CD14-positive monocyte (primary cell): ENCODE results near the gene IFNA14. TPM values are rescaled to one million over a fixed set of nuclear protein-coding genes. Genes with fewer than 3 reads are reported as not detected.
"Not testable (repeated sequence)": the region's sequence is repeated elsewhere in the genome, so short reads cannot be mapped to it uniquely, and the experiment has no call there.

Source experiments
- DNase-seq, 3 donors: peaks; one replicate each; pipeline ENCODE4 v3.0.0-alpha.2; 2011 to 2022
- H2AFZ ChIP-seq: 2 replicates; pipeline ENCODE4 v1.6.0; 2012; ENCODE audit warnings: mild to moderate bottlenecking, low read depth, low read length, inconsistent platforms; ENCODE audit not compliant: insufficient read depth, poor library complexity, severe bottlenecking
- H3K27ac ChIP-seq, 2 donors: 1 replicate in 1 of 2; 2 replicates in 1 of 2; pipeline ENCODE4 v1.5.1; 2012 to 2013; ENCODE audit warnings: low read length in 2 of 2, control low read depth in 1 of 2, inconsistent platforms in 1 of 2, low read depth in 1 of 2, mild to moderate bottlenecking in 1 of 2
- H3K27me3 ChIP-seq, 2 donors: one replicate each; pipeline versions ENCODE4 v1.6.0 to v1.6.1; 2011 to 2013; ENCODE audit warnings: low read length in 2 of 2; ENCODE audit not compliant: control insufficient read depth in 2 of 2, insufficient read depth in 2 of 2
- H3K36me3 ChIP-seq, 2 donors: replicated peaks in 1 of 2; 1 replicate in 1 of 2; 2 replicates in 1 of 2; pipeline versions ENCODE4 v1.5.1 to v1.6.1; 2012 to 2013; ENCODE audit warnings: low read length in 2 of 2, control low read depth in 1 of 2, inconsistent platforms in 1 of 2, mild to moderate bottlenecking in 1 of 2; ENCODE audit not compliant: insufficient read depth in 2 of 2, control insufficient read depth in 1 of 2
- H3K4me1 ChIP-seq, 2 donors: 1 replicate in 1 of 2; 2 replicates in 1 of 2; pipeline versions ENCODE4 v1.5.1 to v1.6.1; 2012 to 2013; ENCODE audit warnings: low read length in 2 of 2, control low read depth in 1 of 2, inconsistent platforms in 1 of 2, mild to moderate bottlenecking in 1 of 2, moderate library complexity in 1 of 2; ENCODE audit not compliant: insufficient read depth in 2 of 2, control insufficient read depth in 1 of 2
- H3K4me2 ChIP-seq: replicated peaks from 2 replicates; pipeline ENCODE3; 2012; ENCODE audit warnings: low read length, moderate library complexity, mild to moderate bottlenecking; ENCODE audit not compliant: poor library complexity, severe bottlenecking; ENCODE audit errors: extremely low read depth
- H3K4me3 ChIP-seq, 3 experiments: fragments of 200-600 bp in 1 of 3; sonication (generic) in 1 of 3; replicated peaks in 1 of 3; 1 replicate in 2 of 3; 2 replicates in 1 of 3; pipeline ENCODE4 v1.5.1; 2011 to 2013; ENCODE audit warnings: low read length in 3 of 3, mild to moderate bottlenecking in 3 of 3, control low read depth in 2 of 3, low read depth in 2 of 3, inconsistent platforms in 1 of 3, moderate library complexity in 1 of 3
- H3K79me2 ChIP-seq: 2 replicates; pipeline ENCODE4 v1.6.0; 2012; ENCODE audit warnings: mild to moderate bottlenecking, control low read depth, inconsistent platforms, low read length, moderate library complexity; ENCODE audit not compliant: insufficient read depth
- H3K9ac ChIP-seq: 2 replicates; pipeline ENCODE4 v1.6.0; 2017; ENCODE audit warnings: low read length, mild to moderate bottlenecking; ENCODE audit not compliant: insufficient read depth, poor library complexity, severe bottlenecking
- H3K9me3 ChIP-seq, 2 donors: replicated peaks in 1 of 2; 1 replicate in 1 of 2; 2 replicates in 1 of 2; pipeline versions ENCODE4 v1.5.1 to v1.6.1; 2012 to 2013; ENCODE audit warnings: low read length in 2 of 2, control low read depth in 1 of 2; ENCODE audit not compliant: control insufficient read depth in 1 of 2, insufficient read depth in 1 of 2
- H4K20me1 ChIP-seq: 2 replicates; pipeline ENCODE4 v1.6.0; 2012; ENCODE audit warnings: mild to moderate bottlenecking, low read length, control low read depth, moderate library complexity; ENCODE audit not compliant: insufficient read depth
- H3K27ac Mint-ChIP-seq, 7 donors: one replicate each; pipeline ENCODE4 v1.8.0; 2020; ENCODE audit warnings: mild to moderate bottlenecking in 7 of 7, mixed read lengths in 7 of 7, moderate library complexity in 6 of 7, inconsistent platforms in 2 of 7
- H3K27me3 Mint-ChIP-seq, 3 donors: one replicate each; pipeline ENCODE4 v1.8.0; 2021 to 2022; ENCODE audit warnings: low read depth in 3 of 3, mild to moderate bottlenecking in 3 of 3, mixed read lengths in 3 of 3, moderate library complexity in 3 of 3, inconsistent platforms in 1 of 3
- H3K36me3 Mint-ChIP-seq, 2 donors: one replicate each; pipeline ENCODE4 v1.8.0; 2020; ENCODE audit warnings: mixed read lengths in 2 of 2, inconsistent platforms in 1 of 2, mild to moderate bottlenecking in 1 of 2
- H3K4me1 Mint-ChIP-seq: one replicate; pipeline ENCODE4 v1.8.0; 2020; ENCODE audit warnings: mild to moderate bottlenecking, mixed read lengths
- H3K4me3 Mint-ChIP-seq, 2 donors: one replicate each; pipeline ENCODE4 v1.8.0; 2020; ENCODE audit warnings: mild to moderate bottlenecking in 2 of 2, mixed read lengths in 2 of 2, moderate library complexity in 1 of 2
- H3K9me3 Mint-ChIP-seq, 7 donors: one replicate each; pipeline ENCODE4 v1.8.0; 2020 to 2022; ENCODE audit warnings: mixed read lengths in 7 of 7, mild to moderate bottlenecking in 6 of 7, moderate library complexity in 6 of 7, inconsistent platforms in 2 of 7
- WGBS: methylation state at CpG from one replicate; pipeline ENCODE4 v1.1.5; 2013; ENCODE audit warnings: missing lambda C conversion rate; ENCODE audit not compliant: insufficient coverage; 5-methylcytosine and 5-hydroxymethylcytosine counted together
- intact Hi-C, 2 donors: fragments of 100-400 bp; cut with micrococcal nuclease; formaldehyde crosslinking; loops; one replicate each; pipeline versions ENCODE4 v1.15.0 to v1.15.1; 2023
- polyA plus RNA-seq, 3 donors: library from polyadenylated mRNA; depleted of rRNA in 1 of 3; unstranded in 2 of 3; stranded (reverse) in 1 of 3; fragments of 300-500 nt in 2 of 3; fragments of >200 nt in 1 of 3; fragmentation: Illumina TruSeq in 2 of 3; gene quantifications; 1 replicate in 2 of 3; 2 replicates in 1 of 3; pipeline ENCODE4 v1.2.3, GENCODE V29; 2012 to 2021
- TF ChIP-seq, protein P1 (sequence below): fragments of 200-600 bp; IDR thresholded peaks from one replicate; pipeline ENCODE4 v1.8.0; 2022; ENCODE audit warnings: antibody characterized with exemption, mild to moderate bottlenecking

The IFNA14 gene
- polyA plus RNA-seq, 3 donors, result not detected

DNA sequence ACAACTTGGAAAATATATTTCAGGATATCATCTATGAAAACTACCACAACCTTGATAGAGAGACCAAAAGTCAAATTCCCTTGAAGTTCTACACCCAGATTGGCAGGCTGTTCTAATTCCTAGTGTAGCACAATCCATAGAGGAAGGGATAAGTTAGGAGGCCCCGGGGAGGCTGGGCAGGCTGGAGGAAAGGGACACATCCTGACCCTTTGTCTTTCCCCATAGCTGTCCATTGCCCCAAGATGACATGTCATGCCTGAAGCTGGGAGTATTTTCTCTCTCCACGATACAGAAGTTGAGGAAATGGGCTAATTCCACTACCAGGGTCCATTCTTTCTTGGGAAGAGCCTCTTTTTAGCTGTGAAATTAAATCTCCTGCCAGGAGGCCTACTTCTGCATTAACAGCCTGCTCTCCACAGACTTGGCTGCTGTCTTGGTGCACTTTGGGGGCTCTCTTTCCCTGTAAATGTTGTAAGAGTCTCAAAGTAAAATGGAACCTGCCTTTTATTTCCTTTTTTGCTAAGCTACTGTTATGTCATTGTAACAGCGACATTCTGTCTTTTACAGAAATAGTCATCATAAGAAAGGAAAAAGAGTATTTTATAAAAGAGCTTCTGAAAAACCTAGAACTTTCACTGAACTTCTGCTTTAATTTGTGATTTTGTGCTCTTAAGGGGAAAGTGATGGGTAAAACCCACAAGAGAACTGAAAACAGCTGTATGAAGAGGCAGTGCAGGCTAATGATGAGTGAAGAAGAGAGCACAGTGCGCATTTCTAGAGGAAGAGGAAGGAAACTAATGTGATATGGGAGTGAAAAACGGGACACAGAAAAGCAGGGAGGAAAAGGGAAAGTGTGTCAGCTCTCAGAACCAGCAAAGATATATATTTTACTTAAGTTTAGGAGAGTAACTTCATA lies 26.1 kb downstream of the IFNA14 start:
- H3K4me1 ChIP-seq, H3K9me3 Mint-ChIP-seq, H3K4me3 ChIP-seq, H2AFZ ChIP-seq, intact Hi-C loops, H3K9me3 ChIP-seq, H3K79me2 ChIP-seq, H3K27me3 ChIP-seq, H3K4me2 ChIP-seq, H3K27me3 Mint-ChIP-seq, H3K27ac ChIP-seq, H3K36me3 ChIP-seq, H4K20me1 ChIP-seq, H3K36me3 Mint-ChIP-seq, H3K9ac ChIP-seq: not testable (repeated sequence)
- no CpG with 5 or more reads among the region's 5 CpGs for WGBS
- DNase-seq, result peak; percentile 15 to 35 (median 32)
- Mint-ChIP-seq H3K4me1 (peaks cover 19% of the 10 kb centered on the region), H3K4me3 (peak overlapping the region in 1 of 2 donors; percentile 80), H3K27ac (peak overlapping the region in 4 of 7 donors; percentile 9 to 81 (median 32))
- TF ChIP-seq, protein P1, sequence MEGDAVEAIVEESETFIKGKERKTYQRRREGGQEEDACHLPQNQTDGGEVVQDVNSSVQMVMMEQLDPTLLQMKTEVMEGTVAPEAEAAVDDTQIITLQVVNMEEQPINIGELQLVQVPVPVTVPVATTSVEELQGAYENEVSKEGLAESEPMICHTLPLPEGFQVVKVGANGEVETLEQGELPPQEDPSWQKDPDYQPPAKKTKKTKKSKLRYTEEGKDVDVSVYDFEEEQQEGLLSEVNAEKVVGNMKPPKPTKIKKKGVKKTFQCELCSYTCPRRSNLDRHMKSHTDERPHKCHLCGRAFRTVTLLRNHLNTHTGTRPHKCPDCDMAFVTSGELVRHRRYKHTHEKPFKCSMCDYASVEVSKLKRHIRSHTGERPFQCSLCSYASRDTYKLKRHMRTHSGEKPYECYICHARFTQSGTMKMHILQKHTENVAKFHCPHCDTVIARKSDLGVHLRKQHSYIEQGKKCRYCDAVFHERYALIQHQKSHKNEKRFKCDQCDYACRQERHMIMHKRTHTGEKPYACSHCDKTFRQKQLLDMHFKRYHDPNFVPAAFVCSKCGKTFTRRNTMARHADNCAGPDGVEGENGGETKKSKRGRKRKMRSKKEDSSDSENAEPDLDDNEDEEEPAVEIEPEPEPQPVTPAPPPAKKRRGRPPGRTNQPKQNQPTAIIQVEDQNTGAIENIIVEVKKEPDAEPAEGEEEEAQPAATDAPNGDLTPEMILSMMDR, result peak; percentile 40

DNA sequence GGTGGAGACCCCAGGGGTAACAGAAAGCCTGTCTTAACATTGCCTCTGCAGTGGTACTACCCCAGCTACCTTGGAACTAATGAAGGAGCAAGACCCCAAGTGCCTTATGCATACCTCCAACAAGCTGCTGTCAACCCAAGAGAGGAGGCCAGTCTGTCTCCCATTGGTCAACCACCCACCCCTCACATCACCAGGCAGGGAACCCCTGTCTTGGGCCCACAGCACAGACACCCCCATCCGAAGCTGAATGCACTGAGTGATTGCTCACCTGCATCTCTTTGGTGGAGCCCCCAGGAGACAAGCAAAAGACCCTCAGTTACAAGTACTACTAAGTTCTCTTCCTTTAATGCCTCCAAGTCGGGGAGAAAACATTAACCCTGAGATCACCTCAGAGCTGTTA lies 27.6 kb downstream of the IFNA14 start:
- H2AFZ ChIP-seq, H3K4me3 Mint-ChIP-seq, H3K4me3 ChIP-seq, H3K36me3 ChIP-seq, H3K27ac ChIP-seq, H3K9ac ChIP-seq, H3K9me3 Mint-ChIP-seq, H3K27me3 Mint-ChIP-seq, H3K36me3 Mint-ChIP-seq, H3K4me2 ChIP-seq, H4K20me1 ChIP-seq, H3K79me2 ChIP-seq, H3K9me3 ChIP-seq, H3K4me1 ChIP-seq, DNase-seq, intact Hi-C loops, H3K27me3 ChIP-seq: not testable (repeated sequence)
- Mint-ChIP-seq H3K4me1 (peaks cover 21% of the 10 kb centered on the region), H3K27ac (peak overlapping the region in 1 of 7 donors; percentile 48)
- 100% methylated on average over 1 of the region's 2 CpGs for WGBS

GRCh38 chr9:21210782-21211181 lies 29.0 kb downstream of the IFNA14 start:
- H3K27ac Mint-ChIP-seq, DNase-seq, H3K79me2 ChIP-seq, H3K9ac ChIP-seq, H3K27me3 Mint-ChIP-seq, H2AFZ ChIP-seq, intact Hi-C loops, H3K36me3 ChIP-seq, H4K20me1 ChIP-seq, H3K4me3 Mint-ChIP-seq, H3K4me3 ChIP-seq, H3K9me3 ChIP-seq, H3K27ac ChIP-seq, H3K27me3 ChIP-seq, H3K4me2 ChIP-seq, H3K4me1 ChIP-seq, H3K36me3 Mint-ChIP-seq, H3K9me3 Mint-ChIP-seq: not testable (repeated sequence)
- H3K4me1 Mint-ChIP-seq, result peaks cover 21% of the 10 kb centered on the region
- WGBS, result no CpG with 5 or more reads among the region's 2 CpGs
